Kasumi-1 (cell line): ENCODE results near the gene GLRX5.

Source experiments
- DNase-seq, 2 experiments: peaks; one replicate each; lab custom pipeline; 2025; lab: John Stamatoyannopoulos, UW

Gene GLRX5

DNA sequence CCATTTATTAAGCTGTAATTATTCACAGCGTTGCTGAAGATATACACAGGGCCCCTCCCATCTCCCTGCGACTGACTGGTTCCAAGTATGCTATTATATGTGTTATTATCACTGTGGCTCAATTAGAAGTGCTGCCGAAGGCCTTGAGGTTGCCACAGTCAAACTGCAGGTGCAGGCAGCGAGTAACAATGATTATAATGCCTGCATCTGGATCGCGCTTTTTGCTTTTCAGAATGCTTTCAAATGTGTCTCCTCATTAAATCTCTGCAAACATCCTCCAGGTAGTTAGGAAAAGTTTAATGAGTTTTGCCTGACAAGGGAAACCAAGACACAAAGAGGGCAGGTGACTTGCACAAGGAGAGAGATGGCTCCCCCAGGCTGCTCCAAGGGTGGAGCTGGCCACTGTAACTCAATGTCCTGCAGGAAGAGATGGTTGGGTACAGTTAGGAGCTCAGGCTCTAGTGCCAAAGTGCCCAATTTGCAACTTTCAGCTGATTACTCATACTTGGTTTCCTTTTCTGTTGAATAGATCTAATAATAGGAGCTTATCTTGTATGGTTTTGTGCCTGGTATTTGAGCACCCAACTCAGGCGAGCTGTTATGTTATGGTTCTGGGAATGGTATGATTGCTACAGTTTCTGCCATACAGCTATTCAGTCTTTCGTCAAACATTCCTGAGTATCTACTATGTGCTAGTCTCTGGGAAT is 16.7 kb upstream of the GLRX5 start:
- peak; percentile 18 to 27 for DNase-seq

DNA sequence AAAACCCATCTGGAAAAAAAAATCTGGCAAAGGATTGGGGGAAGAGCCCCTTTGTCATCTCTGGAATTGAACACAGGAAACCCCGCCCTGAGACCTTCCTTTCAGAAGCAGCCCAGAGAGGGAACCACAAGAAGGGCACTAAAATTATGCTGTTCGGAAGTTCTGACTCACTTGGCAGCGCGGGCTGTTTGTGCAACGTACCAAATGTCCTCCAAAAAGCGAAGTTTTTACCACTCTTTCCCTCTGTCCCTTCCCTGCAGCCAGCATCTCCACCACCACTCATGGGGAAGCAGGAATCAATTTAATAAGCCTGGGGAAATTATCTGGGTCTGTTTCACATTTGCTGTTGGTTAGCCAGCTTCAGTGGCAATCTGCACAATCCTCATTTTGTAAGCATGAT is 15.2 kb upstream of the GLRX5 start:
- DNase-seq: peak; percentile 85 to 88

GRCh38 chr14:95520346-95520745 is 14.5 kb upstream of the GLRX5 start:
- DNase-seq: peak; percentile 50 to 54

DNA sequence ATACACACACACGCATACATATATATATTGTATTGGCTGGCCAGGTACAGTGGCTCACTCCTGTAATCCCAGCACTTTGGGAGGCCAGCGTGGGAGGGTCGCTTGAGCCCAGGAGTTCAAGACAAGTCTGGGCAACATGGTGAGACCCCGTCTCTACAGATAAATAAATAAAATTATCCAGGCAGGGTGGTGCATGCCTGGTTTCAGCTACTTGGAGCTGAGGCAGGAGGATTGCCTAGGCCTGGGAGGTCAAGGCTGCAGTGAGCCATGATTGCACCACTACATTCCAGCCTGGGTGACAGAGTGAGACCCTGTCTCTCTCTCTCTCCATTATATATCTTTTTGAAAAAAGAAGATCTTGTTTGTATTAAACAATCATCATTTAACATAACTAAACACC is 13.8 kb upstream of the GLRX5 start:
- DNase-seq: no peak

DNA sequence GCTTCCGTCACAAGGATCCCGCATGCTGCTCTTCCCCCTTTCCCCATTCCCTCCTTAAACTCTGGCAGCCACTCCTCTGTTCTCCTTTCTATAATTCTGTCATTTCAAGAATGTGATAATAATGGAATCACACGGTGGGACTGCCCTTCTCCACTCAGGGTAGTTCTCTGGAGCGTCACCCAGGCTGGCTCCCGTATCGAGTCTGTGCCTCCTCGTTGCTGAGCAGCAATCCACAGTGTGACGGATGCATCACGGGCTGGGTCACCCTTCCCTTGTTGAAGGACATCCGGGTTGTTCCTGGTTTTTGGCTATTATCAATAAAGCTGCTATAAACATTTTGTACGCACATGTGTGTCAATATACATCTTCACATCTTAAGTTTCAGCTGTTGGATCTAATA is 12.7 kb upstream of the GLRX5 start:
- DNase-seq: no peak

DNA sequence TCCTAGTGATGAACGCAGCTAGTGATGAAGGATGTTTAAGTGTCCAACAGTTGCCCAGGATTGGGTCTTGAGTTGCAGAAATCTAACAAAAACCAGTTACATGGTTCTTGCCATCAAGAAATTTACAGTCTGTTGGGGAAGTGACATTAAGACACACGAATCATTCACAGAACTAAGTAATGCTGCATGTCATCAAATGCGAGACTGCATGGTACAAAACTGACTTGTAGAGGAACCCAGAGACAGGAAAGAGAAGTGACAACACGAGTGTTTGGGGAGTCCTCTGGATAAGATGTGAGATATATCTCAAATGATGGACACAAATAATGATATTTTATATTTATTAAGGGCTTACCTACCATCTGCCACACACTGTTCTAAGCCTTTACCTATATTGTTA is 12.3 kb upstream of the GLRX5 start:
- DNase-seq: no peak

DNA sequence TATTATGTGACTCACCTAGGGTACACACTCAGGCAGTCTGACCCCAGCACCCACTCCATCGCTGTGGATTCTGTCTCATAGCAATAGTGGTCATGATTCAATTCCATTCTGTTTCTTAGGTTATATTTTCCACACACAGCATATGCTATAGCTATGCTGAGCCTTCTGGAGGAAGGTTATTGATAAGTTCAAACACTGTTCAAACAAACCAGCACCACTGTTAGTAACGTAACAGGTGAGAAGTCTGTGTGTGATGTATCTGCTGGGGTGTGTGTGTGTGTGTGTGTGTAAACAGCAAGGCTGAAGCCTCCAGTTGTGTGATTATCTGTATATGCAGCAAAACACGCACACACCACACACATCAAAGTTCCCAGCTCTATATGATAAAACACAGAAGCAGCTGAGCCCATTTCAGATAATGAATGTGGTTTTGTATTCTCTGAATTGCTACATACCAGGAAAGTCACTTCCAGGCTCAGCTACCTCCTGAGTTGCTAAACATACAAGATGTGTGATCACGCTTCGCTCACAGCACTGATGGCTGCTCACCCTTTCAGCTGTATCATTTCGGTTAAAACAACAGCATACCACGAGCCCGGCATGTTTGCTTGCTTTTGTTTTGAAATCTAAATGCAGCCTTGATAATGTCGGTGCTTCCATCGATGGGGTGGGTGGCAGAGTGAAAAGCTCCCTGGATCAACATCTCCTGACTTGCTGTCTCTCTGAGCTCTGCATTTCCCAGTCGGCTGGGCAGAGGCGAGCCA is 11.6 kb upstream of the GLRX5 start:
- DNase-seq: no peak

DNA sequence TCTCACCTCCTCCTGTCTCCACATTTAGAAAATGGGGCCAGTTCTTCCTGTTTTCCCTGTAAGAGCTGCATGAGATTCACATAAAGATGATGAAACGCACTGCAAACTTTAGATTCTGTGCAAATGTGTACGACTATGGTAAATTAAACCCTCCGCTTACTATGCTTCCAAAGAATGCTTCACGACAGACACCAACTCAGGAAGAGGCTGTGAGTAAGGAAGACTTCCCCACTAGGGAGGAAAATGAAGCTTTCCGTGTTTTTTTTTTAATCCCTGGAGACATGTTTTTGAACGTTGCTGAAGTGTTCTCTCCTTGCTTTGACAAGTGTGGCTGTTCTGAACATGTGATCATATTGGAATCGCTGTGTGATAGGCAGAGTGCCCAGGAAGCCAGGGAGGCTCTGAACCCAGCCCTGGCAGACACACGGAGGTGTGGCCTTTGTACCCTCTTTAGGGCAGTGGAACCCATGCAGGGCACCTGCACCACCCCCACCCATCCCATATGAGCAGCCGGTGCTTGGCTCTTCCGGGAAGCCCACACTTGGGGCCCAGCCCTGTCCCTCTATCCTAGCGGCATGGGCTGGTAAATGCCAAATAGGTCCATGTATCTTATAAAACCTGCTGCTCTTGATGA is 10.9 kb upstream of the GLRX5 start:
- DNase-seq: peak in 1 of 2 experiments; percentile 13

- DNase-seq: no peak
These were observed 9.9 kb upstream of the GLRX5 start for GRCh38 chr14:95524706-95525512.

- DNase-seq: no peak
These were observed 8.9 kb upstream of the GLRX5 start for GRCh38 chr14:95525999-95526398.

- DNase-seq: no peak
These were observed 8.1 kb upstream of the GLRX5 start for GRCh38 chr14:95526483-95527386.

- DNase-seq: peak; percentile 80 to 91
These were observed 7.4 kb upstream of the GLRX5 start for GRCh38 chr14:95527387-95528002.

DNA sequence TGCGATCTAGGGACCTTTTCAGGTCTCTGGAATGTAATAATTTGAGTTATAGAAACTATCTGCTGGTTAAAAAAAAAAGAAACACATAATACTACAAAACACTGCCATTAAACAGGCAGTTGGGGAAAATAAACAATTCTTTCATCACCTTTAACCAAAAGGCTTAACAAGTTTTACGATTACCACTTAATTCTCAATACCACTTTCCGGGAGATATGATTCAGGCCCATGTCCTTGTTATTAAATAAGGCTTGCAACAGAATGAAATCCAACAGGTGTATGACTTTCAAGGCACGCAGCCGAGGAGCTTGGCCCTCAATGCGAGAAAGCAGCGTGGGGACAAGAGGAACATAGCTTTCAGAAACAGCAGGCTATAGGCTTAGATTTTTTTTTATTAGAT is 5.6 kb upstream of the GLRX5 start:
- DNase-seq: no peak

DNA sequence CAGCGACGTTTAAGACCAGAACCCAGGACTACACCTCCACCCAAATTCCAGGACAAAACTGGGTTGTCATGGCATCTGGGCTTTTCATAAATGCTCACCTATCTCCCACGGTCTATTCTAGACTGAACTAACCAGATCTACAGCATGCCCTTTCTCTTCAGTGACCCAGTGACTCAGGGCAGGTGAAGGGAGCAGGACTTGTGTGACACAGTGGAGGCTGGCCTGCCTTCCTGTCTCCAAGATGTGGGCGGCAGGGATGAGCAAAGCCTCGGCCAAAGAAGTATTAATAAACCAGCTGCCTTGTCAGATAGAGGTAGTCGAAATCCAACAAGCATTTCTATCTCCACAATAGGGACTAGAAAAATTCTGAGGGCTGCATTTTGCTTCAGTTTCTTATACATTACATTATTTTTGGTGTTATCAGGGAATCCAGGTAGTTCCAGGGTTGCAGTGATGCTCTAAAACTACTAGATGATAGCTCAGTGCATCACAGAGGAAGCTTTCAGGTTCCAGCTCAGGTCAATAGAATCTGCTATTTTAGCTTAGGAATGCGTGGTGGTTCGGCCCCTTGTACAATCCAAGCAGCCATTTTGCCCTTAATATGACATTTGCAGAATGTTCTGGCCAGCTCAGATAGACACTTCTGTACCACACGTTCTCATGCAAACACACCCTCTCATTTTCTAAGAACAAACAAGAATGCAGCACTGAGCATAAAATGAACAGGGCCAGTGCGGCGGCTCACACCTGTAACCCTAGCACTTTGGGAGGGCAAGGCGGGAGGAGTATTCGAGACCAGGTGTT is 4.2 kb upstream of the GLRX5 start:
- no peak for DNase-seq

- no peak for DNase-seq
These were observed 3.4 kb upstream of the GLRX5 start for GRCh38 chr14:95531473-95531872.

DNA sequence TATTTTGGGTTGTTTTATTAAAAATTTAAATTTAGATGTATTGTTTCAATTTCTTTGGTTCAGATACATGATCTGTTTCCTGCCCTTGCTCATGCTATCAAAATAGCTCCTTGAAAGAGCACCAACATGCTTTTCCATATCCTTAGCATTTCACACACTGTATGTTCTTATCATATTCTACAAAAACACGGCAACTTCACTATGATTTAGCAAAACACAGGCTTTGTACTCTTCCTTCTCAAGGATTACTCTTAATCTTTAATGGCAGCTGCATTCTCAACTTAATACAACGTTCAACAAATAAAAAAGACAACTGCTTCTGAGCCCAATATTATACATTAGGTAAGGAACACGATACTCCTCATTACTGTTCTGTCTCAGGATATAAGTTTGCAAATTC is 2.9 kb upstream of the GLRX5 start:
- no peak for DNase-seq

DNA sequence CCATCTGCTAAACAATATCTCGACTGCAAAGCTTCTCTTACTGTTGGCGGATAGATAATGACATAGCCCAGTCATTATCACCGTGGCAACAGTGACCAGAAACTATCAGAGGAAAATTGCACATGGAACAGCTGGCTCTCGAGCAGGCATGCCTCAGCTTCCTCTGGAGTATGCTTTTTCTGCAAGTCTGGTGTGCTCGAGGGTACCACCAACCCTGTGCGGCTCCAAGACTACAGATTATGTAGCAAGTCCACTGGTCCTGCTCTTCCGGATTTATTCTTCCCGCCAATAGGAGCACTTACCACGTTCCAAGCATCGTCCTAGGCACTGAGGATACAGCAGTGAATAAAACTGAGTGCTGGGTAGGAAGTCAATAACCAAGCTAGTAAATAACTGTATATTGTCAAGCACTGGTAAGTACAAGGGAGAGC is 1.4 kb upstream of the GLRX5 start:
- peak; percentile 75 to 81 for DNase-seq

DNA sequence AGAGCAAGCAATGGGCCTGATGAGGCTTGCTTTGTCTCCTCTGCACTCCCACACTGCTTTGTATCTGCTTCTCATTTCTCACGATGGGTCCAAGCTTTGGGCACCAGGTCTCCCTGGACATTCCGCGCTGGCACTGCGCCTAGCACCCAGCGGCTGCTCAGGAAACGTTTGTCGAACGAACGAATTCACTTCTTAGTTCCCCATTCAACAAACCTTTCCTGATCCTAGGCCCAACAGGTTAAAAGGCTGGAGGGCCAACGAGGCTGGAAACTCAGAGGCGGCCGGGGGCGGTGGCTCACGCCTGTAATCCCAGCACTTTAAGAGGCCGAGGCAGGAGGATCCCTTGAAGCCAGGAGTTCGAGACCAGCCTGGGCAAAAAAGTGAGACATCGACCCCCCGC is 1.0 kb upstream of the GLRX5 start:
- no peak for DNase-seq

- DNase-seq: no peak
These were observed 574 bp downstream of the GLRX5 start for GRCh38 chr14:95535226-95536021.
